Smooth muscle cell (in vitro differentiated cells): ENCODE results near the gene SSR1. TPM values are rescaled to one million over a fixed set of nuclear protein-coding genes. Genes with fewer than 3 reads are reported as not detected.
"Not testable (repeated sequence)": the region's sequence is repeated elsewhere in the genome, so short reads cannot be mapped to it uniquely, and the experiment has no call there.

Experiments
- DNase-seq: peaks from one replicate; lab custom pipeline; 2025; ENCODE audit not compliant: unreplicated experiment; lab: John Stamatoyannopoulos, UW
- H2AFZ ChIP-seq: fragments of 200-600 bp; sonication (generic); 2 replicates; pipeline ENCODE4 v1.6.0; 2016; ENCODE audit warnings: antibody characterized with exemption, low read depth, mild to moderate bottlenecking
- H3F3A ChIP-seq: fragments of 200-600 bp; sonication (generic); 2 replicates; pipeline ENCODE4 v1.6.0; 2017; ENCODE audit warnings: antibody characterized with exemption, low read depth
- H3K27ac ChIP-seq: fragments of 200-600 bp; sonication (generic); 2 replicates; pipeline ENCODE4 v1.5.1; 2016; ENCODE audit warnings: low read depth, mild to moderate bottlenecking
- H3K27me3 ChIP-seq: fragments of 200-600 bp; sonication (generic); 2 replicates; pipeline ENCODE4 v1.6.1; 2016; ENCODE audit warnings: low read depth, mild to moderate bottlenecking
- H3K36me3 ChIP-seq: fragments of 200-600 bp; sonication (generic); 2 replicates; pipeline ENCODE4 v1.5.1; 2016; ENCODE audit warnings: low read depth
- H3K4me1 ChIP-seq: fragments of 200-600 bp; sonication (generic); 2 replicates; pipeline ENCODE4 v1.5.1; 2016; ENCODE audit warnings: low read depth
- H3K4me2 ChIP-seq: fragments of 200-600 bp; sonication (generic); 2 replicates; pipeline ENCODE4 v1.6.0; 2016; ENCODE audit warnings: mild to moderate bottlenecking
- H3K4me3 ChIP-seq: fragments of 200-600 bp; sonication (generic); 2 replicates; pipeline ENCODE4 v1.5.1; 2016; ENCODE audit warnings: mild to moderate bottlenecking
- H3K79me2 ChIP-seq: fragments of 200-600 bp; sonication (generic); 2 replicates; pipeline ENCODE4 v1.6.0; 2016; ENCODE audit warnings: low read depth, mild to moderate bottlenecking
- H3K9ac ChIP-seq: fragments of 200-600 bp; sonication (generic); 2 replicates; pipeline ENCODE4 v1.6.0; 2016; ENCODE audit warnings: low read depth
- H3K9me3 ChIP-seq: fragments of 200-600 bp; sonication (generic); replicated peaks from 2 replicates; pipeline ENCODE4 v1.5.1; 2016; ENCODE audit warnings: low read depth
- H4K20me1 ChIP-seq: fragments of 200-600 bp; sonication (generic); 2 replicates; pipeline ENCODE4 v1.6.0; 2016; ENCODE audit warnings: low read depth
- CTCF ChIP-seq: fragments of 200-600 bp; sonication (generic); IDR thresholded peaks from 2 replicates; pipeline ENCODE4 v1.5.1; 2017; ENCODE audit warnings: borderline replicate concordance, mild to moderate bottlenecking, antibody characterized with exemption; ENCODE audit not compliant: insufficient read depth, poor library complexity, severe bottlenecking
- WGBS: methylation state at CpG from one replicate; pipeline ENCODE4 v1.1.7; 2016; ENCODE audit warnings: low lambda C conversion rate; 5-methylcytosine and 5-hydroxymethylcytosine counted together
- polyA plus RNA-seq: library from polyadenylated mRNA; unstranded; fragments of >200 nt; fragmentation: Nextera tagmentation; extraction: Ambion mirVana; gene quantifications from 2 replicates; pipeline ENCODE4 v1.2.1, GENCODE V29; 2016
- total RNA-seq: library from RNA; depleted of rRNA; stranded (reverse); fragments of >200 nt; gene quantifications from 2 replicates; pipeline ENCODE4 v1.2.3, GENCODE V29; 2014

The SSR1 gene
- total and polyA plus RNA-seq, 2 experiments from 2014 or later: 304 to 306 TPM

DNA sequence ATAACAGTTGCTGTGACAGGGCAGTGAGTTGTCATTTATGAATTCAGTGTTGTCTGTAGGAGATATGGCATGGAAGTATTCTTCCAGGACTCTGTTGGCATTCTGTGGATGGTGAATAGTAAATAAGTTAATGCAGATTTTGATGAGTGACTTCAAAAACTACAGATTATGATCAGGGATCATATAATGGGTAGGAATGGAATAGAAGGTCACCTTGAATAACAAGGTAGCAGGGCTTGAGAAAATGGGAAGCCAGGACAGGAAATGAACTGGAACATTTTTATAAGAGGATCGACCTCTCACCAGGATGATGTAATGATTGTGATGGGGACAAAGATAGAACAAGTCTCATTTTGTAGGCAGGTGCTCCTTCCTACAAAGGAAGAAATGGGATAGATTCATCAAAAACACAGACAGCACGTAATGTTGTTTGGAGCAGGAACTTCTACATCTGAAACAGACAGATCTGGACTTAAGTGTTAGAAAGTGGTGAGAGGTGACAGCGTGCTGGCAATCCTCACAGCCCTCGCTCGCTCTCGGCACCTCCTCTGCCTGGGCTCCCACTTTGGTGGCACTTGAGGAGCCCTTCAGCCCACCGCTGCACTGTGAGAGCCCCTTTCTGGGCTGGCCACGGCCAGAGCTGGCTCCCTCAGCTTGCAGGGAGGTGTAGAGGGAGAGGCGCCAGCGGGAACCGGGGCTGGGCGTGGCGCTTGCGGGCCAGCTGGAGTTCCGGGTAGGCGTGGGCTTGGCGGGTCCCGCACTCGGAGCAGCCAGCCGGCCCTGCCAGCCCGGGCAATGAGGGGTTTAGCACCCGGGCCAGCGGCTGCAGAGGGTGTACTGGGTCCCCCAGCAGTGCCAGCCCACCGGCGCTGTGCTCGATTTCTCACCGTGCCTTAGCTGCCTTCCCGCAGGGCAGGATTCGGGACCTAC lies 30.8 kb upstream of the SSR1 start:
- WGBS: 96% methylated on average over 29 of the region's 29 CpGs
- no peaks in the 10 kb centered on the region for H3F3A ChIP-seq
- no peaks in the 10 kb centered on the region for H4K20me1 ChIP-seq
- no peak overlapping the region for H3K4me2 ChIP-seq
- no peak overlapping the region for H3K27ac ChIP-seq
- H3K4me3 ChIP-seq: no peak overlapping the region
- no peak for TF ChIP-seq CTCF
- no peaks in the 10 kb centered on the region for H3K36me3 ChIP-seq
- H3K4me1 ChIP-seq: no peaks in the 10 kb centered on the region
- no peak for DNase-seq
- no peaks in the 10 kb centered on the region for H3K79me2 ChIP-seq
- H3K9me3 ChIP-seq: no peaks in the 10 kb centered on the region
- no peak overlapping the region for H3K9ac ChIP-seq
- H3K27me3 ChIP-seq: no peaks in the 10 kb centered on the region
- no peak overlapping the region for H2AFZ ChIP-seq

DNA sequence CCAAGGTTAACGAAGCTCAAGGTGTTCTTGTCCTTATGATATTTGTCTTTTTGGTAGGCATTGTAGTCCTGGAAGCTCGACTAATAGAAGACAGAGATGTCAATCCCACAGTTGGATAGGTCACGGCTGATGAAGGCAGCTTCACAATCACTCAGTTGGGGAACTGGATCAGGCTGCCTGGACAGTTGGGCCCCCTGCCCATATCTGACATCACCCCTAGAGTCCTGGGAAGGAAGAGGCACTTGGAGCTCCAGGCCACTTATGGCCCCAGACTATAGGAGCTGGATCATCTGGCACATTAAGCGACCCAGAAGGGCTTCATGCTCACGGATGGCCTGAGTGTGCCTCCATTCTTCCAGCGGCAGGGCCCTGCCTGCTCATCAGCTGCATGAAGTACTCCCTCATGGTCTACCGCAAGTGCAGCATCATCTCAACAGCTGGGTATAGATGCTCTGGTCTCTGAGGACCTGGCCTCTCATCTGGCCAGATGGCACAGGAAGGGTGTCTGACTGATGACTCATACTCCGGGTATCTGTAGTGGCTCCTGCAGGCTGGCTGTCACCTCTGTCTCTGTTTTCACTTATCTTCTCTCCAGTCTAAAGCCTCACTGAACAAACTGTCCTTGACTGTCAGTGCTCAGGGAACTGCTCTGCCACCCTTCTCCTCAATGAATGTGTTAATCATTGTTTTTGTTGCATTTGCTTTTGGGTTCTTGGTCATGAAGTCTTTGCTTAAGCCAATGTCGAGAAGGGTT lies 29.2 kb upstream of the SSR1 start:
- H3K9me3 ChIP-seq: no peaks in the 10 kb centered on the region
- no peak overlapping the region for H2AFZ ChIP-seq
- no peaks in the 10 kb centered on the region for H3K36me3 ChIP-seq
- H3F3A ChIP-seq: no peaks in the 10 kb centered on the region
- no peak for DNase-seq
- no peak for TF ChIP-seq CTCF
- 77% methylated on average over 9 of the region's 9 CpGs for WGBS
- H3K4me1 ChIP-seq: no peaks in the 10 kb centered on the region
- no peak overlapping the region for H3K9ac ChIP-seq
- H3K79me2 ChIP-seq: no peaks in the 10 kb centered on the region
- H3K27ac ChIP-seq: no peak overlapping the region
- H3K4me2 ChIP-seq: no peak overlapping the region
- H4K20me1 ChIP-seq: no peaks in the 10 kb centered on the region
- H3K27me3 ChIP-seq: no peaks in the 10 kb centered on the region
- no peak overlapping the region for H3K4me3 ChIP-seq

DNA sequence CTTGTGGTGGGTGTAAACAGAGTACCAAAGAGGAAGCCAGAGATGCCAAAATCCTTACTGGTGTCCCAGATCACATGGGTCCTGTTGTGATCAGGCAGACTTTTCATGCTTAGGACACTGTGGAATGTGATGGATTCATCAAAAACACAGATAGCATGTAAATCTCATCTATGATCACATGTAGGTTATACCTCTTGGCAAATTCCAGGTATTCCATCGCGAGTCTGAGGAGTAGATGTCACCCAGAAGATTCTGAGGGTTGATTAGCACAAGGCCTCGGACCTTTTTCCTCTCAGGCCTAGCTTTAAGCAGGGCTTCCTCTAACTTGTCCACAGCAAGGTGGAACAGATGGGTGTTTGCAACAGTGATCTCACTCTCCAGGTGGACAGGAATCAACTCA lies 28.3 kb upstream of the SSR1 start:
- DNase-seq: no peak
- 100% methylated on average over 3 of the region's 3 CpGs for WGBS
- H3K4me1 ChIP-seq: no peaks in the 10 kb centered on the region

GRCh38 chr6:7339007-7339732 lies 26.2 kb upstream of the SSR1 start:
- H3K36me3 ChIP-seq, H3F3A ChIP-seq, H3K79me2 ChIP-seq, DNase-seq, H3K27me3 ChIP-seq, H4K20me1 ChIP-seq, H3K9ac ChIP-seq, H3K4me3 ChIP-seq, H3K4me2 ChIP-seq, H3K27ac ChIP-seq, H2AFZ ChIP-seq, H3K9me3 ChIP-seq, H3K4me1 ChIP-seq: not testable (repeated sequence)
- 72% methylated on average over 14 of the region's 14 CpGs for WGBS

More for the DNA sequence above, 28.3 kb upstream of the SSR1 start:
- Histone ChIP-seq H2AFZ (no peak overlapping the region), H3K27me3 (no peaks in the 10 kb centered on the region), H4K20me1 (no peaks in the 10 kb centered on the region), H3K36me3 (no peaks in the 10 kb centered on the region), H3K4me3 (no peak overlapping the region), H3K9me3 (no peaks in the 10 kb centered on the region), H3F3A (no peaks in the 10 kb centered on the region), H3K4me2 (no peak overlapping the region), H3K27ac (no peak overlapping the region), H3K9ac (no peak overlapping the region), H3K79me2 (no peaks in the 10 kb centered on the region)
- TF ChIP-seq CTCF: no peak
